Measurements from ENCODE around the gene GFRA4.

Gene GFRA4

DNA sequence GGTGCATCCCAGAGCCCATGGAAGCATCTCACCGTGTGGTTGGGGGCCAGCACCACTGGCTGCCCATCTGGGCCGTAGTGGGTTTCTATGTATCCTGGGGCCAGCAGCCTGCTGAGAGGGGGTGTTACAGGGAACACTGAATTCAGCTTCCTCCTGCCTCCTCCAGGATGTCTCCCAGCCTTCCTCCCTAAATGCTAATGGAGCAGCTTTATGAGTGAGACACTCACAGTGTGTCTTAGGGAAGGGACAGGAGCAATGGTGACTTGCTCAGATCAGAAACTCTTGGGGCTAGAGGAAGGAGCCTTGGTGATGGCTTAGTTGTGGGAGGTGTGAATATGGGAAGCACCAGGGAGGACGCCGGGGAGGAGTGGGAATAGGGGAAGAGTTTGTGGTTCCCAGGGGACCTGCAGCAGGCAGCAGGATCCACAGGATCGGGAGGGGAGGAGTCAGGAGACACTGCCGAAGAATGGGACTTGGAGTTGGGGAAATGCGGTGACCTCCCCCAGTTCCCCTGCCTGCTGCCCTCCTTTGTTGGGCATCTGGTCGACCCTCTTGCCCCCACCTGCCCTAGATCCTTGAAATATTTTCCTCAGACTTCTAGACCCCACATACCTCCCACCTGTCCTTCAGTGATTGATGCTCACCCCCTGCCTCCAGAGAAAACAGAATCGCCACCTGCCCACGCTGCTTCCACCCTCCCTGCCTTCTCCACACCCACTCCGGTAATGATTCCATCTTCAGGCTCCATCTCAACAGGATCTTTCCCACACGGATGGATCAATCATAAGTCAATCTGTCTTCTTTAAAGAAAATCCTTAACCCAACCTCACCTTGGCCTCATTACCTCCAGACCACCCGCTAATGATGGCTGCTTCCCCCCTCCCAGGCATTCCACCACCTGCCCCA is 12.0 kb upstream of the GFRA4 start:
- Histone ChIP-seq H3K36me3 (ENCODE audit: control insufficient read depth in 2 of 2, insufficient read depth in 1 of 2, low read length in 2 of 2) (no peaks in the 10 kb centered on the region), H3K4me3 (ENCODE audit: low read depth, low read length) (no peak overlapping the region), H3K4me1 (ENCODE audit: control insufficient read depth, insufficient read depth, low read length) (0 out of 2 replicates have a peak, but pooled peaks cover 2% of the 10 kb centered on the region), H3K9me3 (ENCODE audit: control insufficient read depth, insufficient read depth, low read depth, low read length) (no peaks in the 10 kb centered on the region), H3K27ac (ENCODE audit: extremely low read depth, low read depth, low read length) (no peak overlapping the region)
- ChIA-PET POLR2A (interaction anchor here (0.6 kb wide), 1 partner anchor 175 kb away, joined by 3 read pairs; no protein-coding TSS in a partner anchor), CTCF (interaction anchor here (0.5 to 4.9 kb wide), 17 partner anchors 7 to 633 kb away, joined by 3 to 94 read pairs (median 6); partner anchors contain the start of gene SPEF1)
- no peak for TF ChIP-seq YY2 (tag by site-specific recombination; IDR thresholded peaks at IDR 0.05)
- TF ChIP-seq ZNF677 (tag by site-specific recombination; IDR thresholded peaks at IDR 0.05), result no peak
- no peak for TF ChIP-seq ZNF621 (tag by site-specific recombination; IDR thresholded peaks at IDR 0.05)
- no peak for TF ChIP-seq BCL11A (tag by site-specific recombination; IDR thresholded peaks at IDR 0.05; ENCODE audit: low read depth)
- TF ChIP-seq ZBTB20 (tag by site-specific recombination; IDR thresholded peaks at IDR 0.05), result no peak; the same call in 1 of the 2 replicates
- TF ChIP-seq, protein P1, sequence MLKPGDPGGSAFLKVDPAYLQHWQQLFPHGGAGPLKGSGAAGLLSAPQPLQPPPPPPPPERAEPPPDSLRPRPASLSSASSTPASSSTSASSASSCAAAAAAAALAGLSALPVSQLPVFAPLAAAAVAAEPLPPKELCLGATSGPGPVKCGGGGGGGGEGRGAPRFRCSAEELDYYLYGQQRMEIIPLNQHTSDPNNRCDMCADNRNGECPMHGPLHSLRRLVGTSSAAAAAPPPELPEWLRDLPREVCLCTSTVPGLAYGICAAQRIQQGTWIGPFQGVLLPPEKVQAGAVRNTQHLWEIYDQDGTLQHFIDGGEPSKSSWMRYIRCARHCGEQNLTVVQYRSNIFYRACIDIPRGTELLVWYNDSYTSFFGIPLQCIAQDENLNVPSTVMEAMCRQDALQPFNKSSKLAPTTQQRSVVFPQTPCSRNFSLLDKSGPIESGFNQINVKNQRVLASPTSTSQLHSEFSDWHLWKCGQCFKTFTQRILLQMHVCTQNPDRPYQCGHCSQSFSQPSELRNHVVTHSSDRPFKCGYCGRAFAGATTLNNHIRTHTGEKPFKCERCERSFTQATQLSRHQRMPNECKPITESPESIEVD (tag by site-specific recombination; IDR thresholded peaks at IDR 0.05), result no peak
- no peak for TF ChIP-seq ZNF585B (tag by site-specific recombination; IDR thresholded peaks at IDR 0.05)
- peak; percentile 72 for TF ChIP-seq ZNF600 (tag by site-specific recombination; IDR thresholded peaks at IDR 0.05)
- no peak for TF ChIP-seq YY1 (tag by site-specific recombination; IDR thresholded peaks at IDR 0.05)
- TF ChIP-seq FEZF1 (tag by site-specific recombination; IDR thresholded peaks at IDR 0.05), result no peak
- no peak for TF ChIP-seq ZNF324 (tag by site-specific recombination; IDR thresholded peaks at IDR 0.05)
- TF ChIP-seq ZBTB1 (tag by site-specific recombination; IDR thresholded peaks at IDR 0.05), result no peak
- no peak for TF ChIP-seq ZXDB (tag by site-specific recombination; IDR thresholded peaks at IDR 0.05)
- TF ChIP-seq, protein P2, sequence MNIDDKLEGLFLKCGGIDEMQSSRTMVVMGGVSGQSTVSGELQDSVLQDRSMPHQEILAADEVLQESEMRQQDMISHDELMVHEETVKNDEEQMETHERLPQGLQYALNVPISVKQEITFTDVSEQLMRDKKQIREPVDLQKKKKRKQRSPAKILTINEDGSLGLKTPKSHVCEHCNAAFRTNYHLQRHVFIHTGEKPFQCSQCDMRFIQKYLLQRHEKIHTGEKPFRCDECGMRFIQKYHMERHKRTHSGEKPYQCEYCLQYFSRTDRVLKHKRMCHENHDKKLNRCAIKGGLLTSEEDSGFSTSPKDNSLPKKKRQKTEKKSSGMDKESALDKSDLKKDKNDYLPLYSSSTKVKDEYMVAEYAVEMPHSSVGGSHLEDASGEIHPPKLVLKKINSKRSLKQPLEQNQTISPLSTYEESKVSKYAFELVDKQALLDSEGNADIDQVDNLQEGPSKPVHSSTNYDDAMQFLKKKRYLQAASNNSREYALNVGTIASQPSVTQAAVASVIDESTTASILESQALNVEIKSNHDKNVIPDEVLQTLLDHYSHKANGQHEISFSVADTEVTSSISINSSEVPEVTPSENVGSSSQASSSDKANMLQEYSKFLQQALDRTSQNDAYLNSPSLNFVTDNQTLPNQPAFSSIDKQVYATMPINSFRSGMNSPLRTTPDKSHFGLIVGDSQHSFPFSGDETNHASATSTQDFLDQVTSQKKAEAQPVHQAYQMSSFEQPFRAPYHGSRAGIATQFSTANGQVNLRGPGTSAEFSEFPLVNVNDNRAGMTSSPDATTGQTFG (tag by site-specific recombination; IDR thresholded peaks at IDR 0.05; ENCODE audit: borderline replicate concordance), result no peak
- TF ChIP-seq PRDM1 (tag by site-specific recombination; IDR thresholded peaks at IDR 0.05), result no peak
- no peak for TF ChIP-seq ZNF169 (tag by site-specific recombination; IDR thresholded peaks at IDR 0.05)
- TF ChIP-seq, protein P3, sequence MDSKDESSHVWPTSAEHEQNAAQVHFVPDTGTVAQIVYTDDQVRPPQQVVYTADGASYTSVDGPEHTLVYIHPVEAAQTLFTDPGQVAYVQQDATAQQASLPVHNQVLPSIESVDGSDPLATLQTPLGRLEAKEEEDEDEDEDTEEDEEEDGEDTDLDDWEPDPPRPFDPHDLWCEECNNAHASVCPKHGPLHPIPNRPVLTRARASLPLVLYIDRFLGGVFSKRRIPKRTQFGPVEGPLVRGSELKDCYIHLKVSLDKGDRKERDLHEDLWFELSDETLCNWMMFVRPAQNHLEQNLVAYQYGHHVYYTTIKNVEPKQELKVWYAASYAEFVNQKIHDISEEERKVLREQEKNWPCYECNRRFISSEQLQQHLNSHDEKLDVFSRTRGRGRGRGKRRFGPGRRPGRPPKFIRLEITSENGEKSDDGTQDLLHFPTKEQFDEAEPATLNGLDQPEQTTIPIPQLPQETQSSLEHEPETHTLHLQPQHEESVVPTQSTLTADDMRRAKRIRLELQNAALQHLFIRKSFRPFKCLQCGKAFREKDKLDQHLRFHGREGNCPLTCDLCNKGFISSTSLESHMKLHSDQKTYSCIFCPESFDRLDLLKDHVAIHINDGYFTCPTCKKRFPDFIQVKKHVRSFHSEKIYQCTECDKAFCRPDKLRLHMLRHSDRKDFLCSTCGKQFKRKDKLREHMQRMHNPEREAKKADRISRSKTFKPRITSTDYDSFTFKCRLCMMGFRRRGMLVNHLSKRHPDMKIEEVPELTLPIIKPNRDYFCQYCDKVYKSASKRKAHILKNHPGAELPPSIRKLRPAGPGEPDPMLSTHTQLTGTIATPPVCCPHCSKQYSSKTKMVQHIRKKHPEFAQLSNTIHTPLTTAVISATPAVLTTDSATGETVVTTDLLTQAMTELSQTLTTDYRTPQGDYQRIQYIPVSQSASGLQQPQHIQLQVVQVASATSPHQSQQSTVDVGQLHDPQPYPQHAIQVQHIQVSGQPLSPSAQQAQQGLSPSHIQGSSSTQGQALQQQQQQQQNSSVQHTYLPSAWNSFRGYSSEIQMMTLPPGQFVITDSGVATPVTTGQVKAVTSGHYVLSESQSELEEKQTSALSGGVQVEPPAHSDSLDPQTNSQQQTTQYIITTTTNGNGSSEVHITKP (tag by site-specific recombination; IDR thresholded peaks at IDR 0.05), result peak; percentile 96
- TF ChIP-seq ZNF624 (tag by site-specific recombination; IDR thresholded peaks at IDR 0.05), result no peak
- TF ChIP-seq, protein P4, sequence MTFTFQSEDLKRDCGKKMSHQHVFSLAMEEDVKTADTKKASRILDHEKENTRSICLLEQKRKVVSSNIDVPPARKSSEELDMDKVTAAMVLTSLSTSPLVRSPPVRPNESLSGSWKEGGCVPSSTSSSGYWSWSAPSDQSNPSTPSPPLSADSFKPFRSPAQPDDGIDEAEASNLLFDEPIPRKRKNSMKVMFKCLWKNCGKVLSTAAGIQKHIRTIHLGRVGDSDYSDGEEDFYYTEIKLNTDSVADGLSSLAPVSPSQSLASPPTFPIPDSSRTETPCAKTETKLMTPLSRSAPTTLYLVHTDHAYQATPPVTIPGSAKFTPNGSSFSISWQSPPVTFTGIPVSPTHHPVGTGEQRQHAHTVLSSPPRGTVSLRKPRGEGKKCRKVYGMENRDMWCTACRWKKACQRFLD (tag by site-specific recombination; IDR thresholded peaks at IDR 0.05), result no peak
- TF ChIP-seq, protein P5, sequence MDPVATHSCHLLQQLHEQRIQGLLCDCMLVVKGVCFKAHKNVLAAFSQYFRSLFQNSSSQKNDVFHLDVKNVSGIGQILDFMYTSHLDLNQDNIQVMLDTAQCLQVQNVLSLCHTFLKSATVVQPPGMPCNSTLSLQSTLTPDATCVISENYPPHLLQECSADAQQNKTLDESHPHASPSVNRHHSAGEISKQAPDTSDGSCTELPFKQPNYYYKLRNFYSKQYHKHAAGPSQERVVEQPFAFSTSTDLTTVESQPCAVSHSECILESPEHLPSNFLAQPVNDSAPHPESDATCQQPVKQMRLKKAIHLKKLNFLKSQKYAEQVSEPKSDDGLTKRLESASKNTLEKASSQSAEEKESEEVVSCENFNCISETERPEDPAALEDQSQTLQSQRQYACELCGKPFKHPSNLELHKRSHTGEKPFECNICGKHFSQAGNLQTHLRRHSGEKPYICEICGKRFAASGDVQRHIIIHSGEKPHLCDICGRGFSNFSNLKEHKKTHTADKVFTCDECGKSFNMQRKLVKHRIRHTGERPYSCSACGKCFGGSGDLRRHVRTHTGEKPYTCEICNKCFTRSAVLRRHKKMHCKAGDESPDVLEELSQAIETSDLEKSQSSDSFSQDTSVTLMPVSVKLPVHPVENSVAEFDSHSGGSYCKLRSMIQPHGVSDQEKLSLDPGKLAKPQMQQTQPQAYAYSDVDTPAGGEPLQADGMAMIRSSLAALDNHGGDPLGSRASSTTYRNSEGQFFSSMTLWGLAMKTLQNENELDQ (tag by site-specific recombination; IDR thresholded peaks at IDR 0.05; ENCODE audit: low read depth), result no peak
- TF ChIP-seq ZNF670 (tag by site-specific recombination; IDR thresholded peaks at IDR 0.05; ENCODE audit: low read depth), result no peak
- no peak for TF ChIP-seq ZNF16 (tag by site-specific recombination; IDR thresholded peaks at IDR 0.05; ENCODE audit: low read depth)
- TF ChIP-seq ZNF23 (tag by site-specific recombination; IDR thresholded peaks at IDR 0.05; ENCODE audit: borderline replicate concordance), result no peak
- no peak for TF ChIP-seq OSR2 (tag by site-specific recombination; IDR thresholded peaks at IDR 0.05)
